G401.6 (cell line): Measurements from ENCODE around the gene ACP7.
"Not testable (repeated sequence)": the region's sequence is repeated elsewhere in the genome, so short reads cannot be mapped to it uniquely, and the experiment has no call there.

Source experiments
- FAIRE-seq: peaks from 2 replicates; lab custom pipeline; 2012; peaks lifted over from hg19 to GRCh38; lab: Jason Lieb, UNC

Gene ACP7

GRCh38 chr19:39078436-39079200, 5.5 kb upstream of the ACP7 start:
- no peak for FAIRE-seq

- FAIRE-seq: no peak
These were observed 3.7 kb upstream of the ACP7 start for GRCh38 chr19:39080431-39080830.

GRCh38 chr19:39082167-39082566, 2.0 kb upstream of the ACP7 start:
- FAIRE-seq: no peak

GRCh38 chr19:39082745-39083598, 1.2 kb upstream of the ACP7 start:
- FAIRE-seq: no peak

GRCh38 chr19:39083599-39083982, 577 bp upstream of the ACP7 start:
- no peak for FAIRE-seq

- FAIRE-seq: no peak
These were observed 538 bp downstream of the ACP7 start for GRCh38 chr19:39084732-39085080.

- FAIRE-seq: no peak
These were observed 1.2 kb downstream of the ACP7 start for GRCh38 chr19:39085392-39085791.

- no peak for FAIRE-seq
These were observed 2.2 kb downstream of the ACP7 start for GRCh38 chr19:39086386-39086785.

GRCh38 chr19:39087907-39088686, 3.9 kb downstream of the ACP7 start:
- no peak for FAIRE-seq

GRCh38 chr19:39090016-39090415, 5.8 kb downstream of the ACP7 start:
- not testable (repeated sequence) for FAIRE-seq

GRCh38 chr19:39090881-39091280, 6.7 kb downstream of the ACP7 start:
- no peak for FAIRE-seq

- not testable (repeated sequence) for FAIRE-seq
These were observed 11.8 kb downstream of the ACP7 start for GRCh38 chr19:39095799-39096540.

- FAIRE-seq: no peak
These were observed 13.1 kb downstream of the ACP7 start for GRCh38 chr19:39097299-39097698.

- no peak for FAIRE-seq
These were observed 13.6 kb downstream of the ACP7 start for GRCh38 chr19:39097721-39098120.

GRCh38 chr19:39098365-39099269, 14.4 kb downstream of the ACP7 start:
- no peak for FAIRE-seq

- FAIRE-seq: no peak
These were observed 15.2 kb downstream of the ACP7 start for GRCh38 chr19:39099341-39099740.

GRCh38 chr19:39100500-39101166, 16.5 kb downstream of the ACP7 start:
- FAIRE-seq: no peak

GRCh38 chr19:39103151-39103550, 19.0 kb downstream of the ACP7 start:
- no peak for FAIRE-seq

GRCh38 chr19:39104186-39104596, 20.0 kb downstream of the ACP7 start:
- no peak for FAIRE-seq

- FAIRE-seq: no peak
These were observed 22.0 kb downstream of the ACP7 start for GRCh38 chr19:39106194-39106593.
